Neutrophil (primary cell): ENCODE measurements around the gene NPHP4.

ENCODE experiments used
- H3K27ac ChIP-seq: fragments of 200-600 bp; sonication (generic); 2 replicates; pipeline ENCODE4 v1.5.1; 2016; ENCODE audit warnings: mild to moderate bottlenecking, moderate library complexity
- H3K27me3 ChIP-seq: fragments of 200-600 bp; sonication (generic); 2 replicates; pipeline ENCODE4 v1.6.0; 2016; ENCODE audit warnings: mild to moderate bottlenecking
- H3K36me3 ChIP-seq: fragments of 200-600 bp; sonication (generic); 2 replicates; pipeline ENCODE4 v1.5.1; 2017
- H3K4me1 ChIP-seq, 2 experiments: fragments of 200-600 bp in 1 of 2; sonication (generic) in 1 of 2; 1 replicate in 1 of 2; 2 replicates in 1 of 2; pipeline versions ENCODE4 v1.5.1 to v1.6.1; 2013 to 2016; ENCODE audit warnings: low read depth in 1 of 2, low read length in 1 of 2, mild to moderate bottlenecking in 1 of 2, moderate library complexity in 1 of 2; ENCODE audit not compliant: control insufficient read depth in 1 of 2, insufficient read depth in 1 of 2
- H3K4me3 ChIP-seq, 2 experiments: fragments of 200-600 bp in 1 of 2; sonication (generic) in 1 of 2; 1 replicate in 1 of 2; 2 replicates in 1 of 2; pipeline ENCODE4 v1.5.1; 2013 to 2016; ENCODE audit warnings: low read depth in 1 of 2, low read length in 1 of 2, mild to moderate bottlenecking in 1 of 2, moderate library complexity in 1 of 2
- H3K9me3 ChIP-seq: fragments of 200-600 bp; sonication (generic); 2 replicates; pipeline ENCODE4 v1.5.1; 2016
- TF ChIP-seq, protein P1 (sequence below): fragments of 200-600 bp; sonication (generic); IDR thresholded peaks from 2 replicates; pipeline ENCODE4 v1.5.1; 2016; ENCODE audit warnings: antibody characterized with exemption

The NPHP4 gene

DNA sequence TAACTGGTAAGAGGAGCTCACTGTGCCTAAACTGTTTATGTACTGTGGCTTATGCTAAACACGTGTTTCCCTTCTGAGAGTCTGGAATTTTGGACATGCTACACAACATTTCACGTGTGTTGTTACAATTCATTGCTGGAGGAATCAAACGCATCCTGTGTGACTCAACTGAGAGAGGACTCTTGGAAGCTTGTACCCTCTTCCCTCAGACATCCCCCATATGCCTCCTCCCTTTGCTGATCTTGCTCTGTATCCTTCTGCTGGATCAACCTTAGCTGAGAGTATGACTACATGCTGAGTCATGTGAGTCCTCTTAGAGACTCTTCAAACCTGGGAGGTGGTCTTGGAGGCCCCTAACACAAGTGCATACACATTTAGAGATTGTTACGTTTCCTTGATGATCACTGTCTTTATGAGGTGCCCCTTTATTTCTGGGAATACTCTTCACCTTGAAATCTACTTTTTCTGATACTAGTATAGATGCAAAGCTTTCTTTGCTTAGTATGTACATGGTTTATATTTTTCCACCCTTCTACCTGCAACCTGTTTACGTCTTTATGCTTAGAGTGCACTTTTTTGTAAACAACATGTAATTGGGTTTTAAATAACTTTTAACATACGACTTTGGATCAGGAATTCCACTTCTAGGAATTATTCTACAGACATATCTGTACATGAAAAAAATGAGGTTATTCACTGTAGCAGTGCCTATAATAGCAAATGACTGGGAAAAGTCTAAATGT, 8.7 kb downstream of the NPHP4 start:
- Histone ChIP-seq H3K4me3 (no peak overlapping the region), H3K4me1 (peaks cover 41% of the 10 kb centered on the region in 2 experiments), H3K27ac (no peak overlapping the region), H3K36me3 (no peaks in the 10 kb centered on the region), H3K9me3 (no peaks in the 10 kb centered on the region), H3K27me3 (no peaks in the 10 kb centered on the region)
- TF ChIP-seq, protein P1, sequence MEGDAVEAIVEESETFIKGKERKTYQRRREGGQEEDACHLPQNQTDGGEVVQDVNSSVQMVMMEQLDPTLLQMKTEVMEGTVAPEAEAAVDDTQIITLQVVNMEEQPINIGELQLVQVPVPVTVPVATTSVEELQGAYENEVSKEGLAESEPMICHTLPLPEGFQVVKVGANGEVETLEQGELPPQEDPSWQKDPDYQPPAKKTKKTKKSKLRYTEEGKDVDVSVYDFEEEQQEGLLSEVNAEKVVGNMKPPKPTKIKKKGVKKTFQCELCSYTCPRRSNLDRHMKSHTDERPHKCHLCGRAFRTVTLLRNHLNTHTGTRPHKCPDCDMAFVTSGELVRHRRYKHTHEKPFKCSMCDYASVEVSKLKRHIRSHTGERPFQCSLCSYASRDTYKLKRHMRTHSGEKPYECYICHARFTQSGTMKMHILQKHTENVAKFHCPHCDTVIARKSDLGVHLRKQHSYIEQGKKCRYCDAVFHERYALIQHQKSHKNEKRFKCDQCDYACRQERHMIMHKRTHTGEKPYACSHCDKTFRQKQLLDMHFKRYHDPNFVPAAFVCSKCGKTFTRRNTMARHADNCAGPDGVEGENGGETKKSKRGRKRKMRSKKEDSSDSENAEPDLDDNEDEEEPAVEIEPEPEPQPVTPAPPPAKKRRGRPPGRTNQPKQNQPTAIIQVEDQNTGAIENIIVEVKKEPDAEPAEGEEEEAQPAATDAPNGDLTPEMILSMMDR: no peak

DNA sequence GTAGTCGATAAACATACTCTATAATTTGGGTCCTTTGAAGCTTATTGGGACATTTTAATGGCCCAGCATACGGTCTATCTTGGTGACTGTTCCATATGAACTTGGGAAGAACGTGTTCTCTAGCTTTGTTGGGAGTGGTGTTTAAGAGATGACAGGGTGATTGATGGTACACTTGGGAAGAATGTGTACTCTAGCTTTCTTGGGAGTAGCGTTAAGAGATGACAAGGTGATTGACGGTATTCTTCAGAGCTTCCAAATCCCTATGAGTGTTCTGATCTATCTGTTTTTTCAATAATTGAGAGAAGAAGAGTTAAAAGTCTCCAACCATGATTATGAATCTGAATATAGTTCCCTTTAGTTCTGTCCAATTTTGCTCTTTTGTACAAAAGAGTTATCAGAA, 9.4 kb downstream of the NPHP4 start:
- Histone ChIP-seq H3K36me3 (no peaks in the 10 kb centered on the region), H3K27me3 (no peaks in the 10 kb centered on the region), H3K27ac (peak overlapping the region; percentile 61), H3K9me3 (no peaks in the 10 kb centered on the region), H3K4me1 (peaks cover 48% of the 10 kb centered on the region in 2 experiments), H3K4me3 (no peak overlapping the region)
- TF ChIP-seq, protein P1: no peak

DNA sequence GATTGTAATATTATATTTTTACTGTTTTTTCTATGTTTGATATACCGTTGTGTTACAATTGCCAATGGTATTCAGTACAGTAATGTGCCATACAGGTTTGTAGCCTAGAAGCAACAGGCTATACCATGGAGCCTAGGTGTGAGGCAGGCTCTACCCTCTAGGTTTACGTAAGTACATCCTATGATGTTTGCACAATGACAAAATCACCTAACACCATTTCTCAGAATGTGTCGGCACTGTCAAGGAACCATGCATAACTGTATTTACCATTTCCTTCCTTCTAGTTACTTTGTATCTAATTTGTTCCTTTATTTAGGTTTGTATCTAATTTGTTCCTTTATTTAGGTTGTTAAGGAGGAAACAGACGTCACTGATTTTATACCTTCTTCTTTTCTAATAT, 9.9 kb downstream of the NPHP4 start:
- no peaks in the 10 kb centered on the region for H3K36me3 ChIP-seq
- no peaks in the 10 kb centered on the region for H3K27me3 ChIP-seq
- H3K4me1 ChIP-seq: peaks cover 49 to 53% of the 10 kb centered on the region in 2 experiments
- TF ChIP-seq, protein P1: no peak
- peak overlapping the region; percentile 61 for H3K27ac ChIP-seq
- no peaks in the 10 kb centered on the region for H3K9me3 ChIP-seq
- no peak overlapping the region for H3K4me3 ChIP-seq

DNA sequence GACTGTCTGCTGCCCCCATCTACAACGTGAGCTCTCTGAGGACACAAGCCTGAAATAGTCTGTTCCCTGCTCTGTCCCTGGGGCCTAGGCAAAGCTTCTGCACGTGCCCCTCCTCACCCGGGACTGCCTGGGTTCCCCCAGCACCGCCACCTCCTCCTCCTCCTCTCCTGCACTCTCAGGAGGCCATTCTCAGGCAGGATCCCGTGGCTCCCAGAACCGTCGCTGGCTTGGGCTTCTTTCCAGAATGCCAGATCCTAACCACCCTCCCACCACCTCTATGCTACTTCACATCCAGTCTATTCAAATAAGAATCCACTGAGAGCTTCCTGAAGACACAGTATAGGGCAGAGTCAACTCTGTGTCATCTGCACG, 11.2 kb downstream of the NPHP4 start:
- H3K4me1 ChIP-seq: peaks cover 61 to 65% of the 10 kb centered on the region in 2 experiments
- no peaks in the 10 kb centered on the region for H3K27me3 ChIP-seq
- H3K9me3 ChIP-seq: no peaks in the 10 kb centered on the region
- H3K27ac ChIP-seq: no peak overlapping the region
- no peak overlapping the region for H3K4me3 ChIP-seq
- TF ChIP-seq, protein P1: no peak
- no peaks in the 10 kb centered on the region for H3K36me3 ChIP-seq

DNA sequence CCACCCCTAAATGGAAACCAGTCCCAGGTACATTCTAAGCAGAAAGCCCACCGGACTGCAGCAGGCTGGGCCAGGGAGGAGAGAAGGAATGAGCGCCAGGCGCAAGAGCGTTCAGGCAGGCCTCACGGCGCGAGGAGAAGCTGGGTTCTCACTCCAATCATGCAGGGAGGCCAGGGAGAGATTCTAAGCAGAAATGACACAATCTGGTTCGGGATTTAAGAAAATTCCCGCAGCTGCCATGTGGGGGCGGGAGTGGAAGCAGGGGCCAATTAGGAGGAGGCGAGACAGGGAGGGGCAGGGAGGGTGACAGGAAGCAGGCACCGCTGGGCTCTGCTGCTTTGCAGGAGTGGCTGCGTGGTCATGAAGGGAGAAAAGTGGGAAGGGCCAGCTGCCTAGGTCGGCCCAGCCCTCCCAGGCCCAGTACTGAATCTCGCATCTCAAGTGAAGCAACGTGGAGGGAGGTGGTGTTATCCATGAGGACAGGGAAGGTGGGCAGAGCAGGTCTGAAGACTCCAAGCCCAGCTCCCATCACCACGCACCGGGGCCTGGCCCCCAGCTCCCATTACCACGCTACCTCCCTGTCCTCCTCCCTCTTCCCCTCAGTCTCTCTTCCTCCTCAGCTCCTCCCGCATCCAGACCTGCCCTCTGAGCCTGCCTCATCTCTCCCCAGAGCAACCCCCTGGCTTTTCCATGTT, 11.8 kb downstream of the NPHP4 start:
- Histone ChIP-seq H3K4me3 (no peak overlapping the region), H3K9me3 (no peaks in the 10 kb centered on the region), H3K27me3 (no peaks in the 10 kb centered on the region), H3K27ac (peak overlapping the region; percentile 18), H3K36me3 (no peaks in the 10 kb centered on the region), H3K4me1 (peaks cover 67 to 71% of the 10 kb centered on the region in 2 experiments)
- TF ChIP-seq, protein P1: no peak
